Activated T-cell treated with anti-CD3 and anti-CD28 coated beads, Interleukin-2, amount 50 U/mL, for 1 hour (primary cell): Measurements from ENCODE around the gene ATP13A5.

Experiments used
- DNase-seq: peaks from one replicate; pipeline ENCODE4 v3.0.0-alpha.2; 2020

Gene ATP13A5

GRCh38 chr3:193250492-193250891, 128.1 kb downstream of the ATP13A5 start:
- DNase-seq: no peak

GRCh38 chr3:193248848-193249468, 129.6 kb downstream of the ATP13A5 start:
- DNase-seq: no peak

GRCh38 chr3:193243571-193243970, 135.0 kb downstream of the ATP13A5 start:
- DNase-seq: no peak

GRCh38 chr3:193241716-193242115, 136.8 kb downstream of the ATP13A5 start:
- DNase-seq: no peak

GRCh38 chr3:193240850-193241706, 137.5 kb downstream of the ATP13A5 start, which contains the start of gene PLAAT1:
PLAAT1 (plus strand) TSS chr3:193241222; CDS start chr3:193255651, 14,429 bp downstream.
- no peak for DNase-seq

- no peak for DNase-seq
Observed at GRCh38 chr3:193240436-193240849, 138.1 kb downstream of the ATP13A5 start.

GRCh38 chr3:193237030-193237429, 141.5 kb downstream of the ATP13A5 start:
- DNase-seq: no peak

- no peak for DNase-seq
Observed at GRCh38 chr3:193236599-193236998, 142.0 kb downstream of the ATP13A5 start.

GRCh38 chr3:193231201-193231600, 147.4 kb downstream of the ATP13A5 start:
- DNase-seq: no peak

GRCh38 chr3:193230610-193231009, 147.9 kb downstream of the ATP13A5 start:
- no peak for DNase-seq

- DNase-seq: no peak
Observed at GRCh38 chr3:193229851-193230420, 148.6 kb downstream of the ATP13A5 start.

- DNase-seq: no peak
Observed at GRCh38 chr3:193228206-193228605, 150.3 kb downstream of the ATP13A5 start.

GRCh38 chr3:193225302-193226125, 153.0 kb downstream of the ATP13A5 start:
- no peak for DNase-seq
